GM12878 (cell line): ENCODE measurements around the gene GPM6B. TPM values are rescaled to one million over a fixed set of nuclear protein-coding genes. Genes with fewer than 3 reads are reported as not detected.

Experiments
- ATAC-seq: fragments of 200-7000 bp; cut with Tn5 transposase; 3 replicates; pipeline ENCODE4 v1.9.1; 2020; ENCODE audit warnings: mild to moderate bottlenecking, moderate library complexity
- BruUV-seq: library from RNA; stranded (reverse); fragments of 400-500 nt; replicated peaks from 2 replicates; lab custom pipeline; 2021; lab: Mats Ljungman, UMichigan
- CTCF ChIA-PET: fragments of 300-600 bp; sonication (Branson Sonifier 250); formaldehyde crosslinking; extraction: SDS; loops from one replicate; lab custom pipeline; 2021; ENCODE audit warnings: inconsistent platforms; lab: Yijun Ruan, JAX
- POLR2A ChIA-PET: fragments of 350-600 bp; formaldehyde crosslinking; extraction: SDS; loops from one replicate; lab custom pipeline; 2021; ENCODE audit warnings: inconsistent platforms; lab: Charles Lee
- RAD21 ChIA-PET: fragments of 300-600 bp; sonication (Branson Sonifier 250); formaldehyde crosslinking; loops from one replicate; lab custom pipeline; 2023; ENCODE audit warnings: antibody characterized with exemption; ENCODE audit not compliant: unreplicated experiment; lab: Charles Lee
- SMC1A ChIA-PET: fragments of 300-600 bp; sonication (Branson Sonifier 250); formaldehyde crosslinking; loops from one replicate; lab custom pipeline; 2023; ENCODE audit not compliant: unreplicated experiment, uncharacterized antibody; lab: Charles Lee
- DNase-seq: peaks from one replicate; pipeline ENCODE4 v3.0.0-alpha.2; 2011; ENCODE audit warnings: low read depth, low spot score
- FAIRE-seq: peaks from 3 replicates; lab custom pipeline; 2011; peaks lifted over from hg19 to GRCh38; lab: Jason Lieb, UNC
- H2AFZ ChIP-seq: 2 replicates; pipeline ENCODE4 v1.6.0; 2011; ENCODE audit warnings: low read depth, low read length, control low read depth; ENCODE audit not compliant: control insufficient read depth
- H3K27ac ChIP-seq: 2 replicates; pipeline ENCODE4 v1.5.1; 2011; ENCODE audit warnings: control low read depth; ENCODE audit not compliant: control insufficient read depth, insufficient read depth
- H3K27me3 ChIP-seq, 2 experiments: replicated peaks in 1 of 2; 2 replicates each; pipeline versions ENCODE4 v1.6.0 to v1.6.1; 2011; ENCODE audit warnings: low read length in 1 of 2; ENCODE audit not compliant: control insufficient read depth in 2 of 2, insufficient read depth in 2 of 2
- H3K36me3 ChIP-seq, 2 experiments: 2 replicates each; pipeline ENCODE4 v1.5.1; 2011; ENCODE audit warnings: low read length in 1 of 2; ENCODE audit not compliant: control insufficient read depth in 2 of 2, insufficient read depth in 2 of 2
- H3K4me1 ChIP-seq: 2 replicates; pipeline ENCODE4 v1.6.1; 2011; ENCODE audit warnings: mild to moderate bottlenecking, low read length, moderate library complexity, mixed read lengths; ENCODE audit not compliant: control insufficient read depth, insufficient read depth
- H3K4me2 ChIP-seq: 2 replicates; pipeline ENCODE4 v1.6.0; 2011; ENCODE audit warnings: control low read depth; ENCODE audit not compliant: control insufficient read depth, insufficient read depth
- H3K4me3 ChIP-seq: fragments of 200-600 bp; sonication (generic); 2 replicates; pipeline ENCODE4 v1.5.1; 2016
- H3K79me2 ChIP-seq: 2 replicates; pipeline ENCODE4 v1.6.0; 2011; ENCODE audit warnings: low read length; ENCODE audit not compliant: control insufficient read depth, insufficient read depth
- H3K9ac ChIP-seq: 2 replicates; pipeline ENCODE4 v1.8.0; 2011; ENCODE audit warnings: low read length, control low read depth, mixed read lengths; ENCODE audit not compliant: control insufficient read depth, insufficient read depth
- H3K9me3 ChIP-seq: replicated peaks from 3 replicates; pipeline ENCODE4 v1.5.1; 2011; ENCODE audit warnings: mild to moderate bottlenecking, low read length; ENCODE audit not compliant: control insufficient read depth, insufficient read depth
- H4K20me1 ChIP-seq: 2 replicates; pipeline ENCODE4 v1.6.0; 2011; ENCODE audit not compliant: control insufficient read depth, insufficient read depth
- DPF2 ChIP-seq: fragments of 450-650 bp; IDR thresholded peaks from 2 replicates; pipeline ENCODE4 v1.6.1; 2017; ENCODE audit warnings: mild to moderate bottlenecking
- HCFC1 ChIP-seq: fragments of 150-350 bp; IDR thresholded peaks from 2 replicates; pipeline ENCODE4 v1.6.1; 2014; ENCODE audit warnings: low read length
- HDAC2 ChIP-seq: fragments of 200-600 bp; sonication (generic); IDR thresholded peaks from 2 replicates; pipeline ENCODE4 v1.6.1; 2017
- IRF4 ChIP-seq: IDR thresholded peaks from 2 replicates; pipeline ENCODE4 v1.6.1; 2011; ENCODE audit warnings: low read depth, low read length
- JUNB ChIP-seq: IDR thresholded peaks from 2 replicates; pipeline ENCODE4 v1.6.1; 2016; ENCODE audit warnings: antibody characterized with exemption, mild to moderate bottlenecking
- MEF2B ChIP-seq: fragments of 450-650 bp; IDR thresholded peaks from 2 replicates; pipeline ENCODE4 v1.6.1; 2018; ENCODE audit warnings: mild to moderate bottlenecking, moderate library complexity; ENCODE audit not compliant: partially characterized antibody, poor library complexity, severe bottlenecking
- MTA2 ChIP-seq: fragments of 450-650 bp; IDR thresholded peaks from 2 replicates; pipeline ENCODE4 v1.6.1; 2016; ENCODE audit warnings: low read depth, mild to moderate bottlenecking, moderate library complexity
- NRF1 ChIP-seq: conservative IDR thresholded peaks from 2 replicates; pipeline ENCODE4 v1.6.1; 2011; ENCODE audit warnings: mild to moderate bottlenecking, low read depth, low read length, improper control_type of control experiment
- RAD51 ChIP-seq: fragments of 450-650 bp; IDR thresholded peaks from 2 replicates; pipeline ENCODE4 v1.6.1; 2016; ENCODE audit warnings: moderate library complexity, mild to moderate bottlenecking, inconsistent platforms
- RUNX3 ChIP-seq: IDR thresholded peaks from 2 replicates; pipeline ENCODE4 v1.6.1; 2012; ENCODE audit warnings: low read length, inconsistent platforms
- SMC3 ChIP-seq: IDR thresholded peaks from 2 replicates; pipeline ENCODE4 v1.6.1; 2011; ENCODE audit warnings: low read length, improper control_type of control experiment, borderline replicate concordance
- TBL1XR1 ChIP-seq: IDR thresholded peaks from 2 replicates; pipeline ENCODE4 v1.6.1; 2012; ENCODE audit warnings: low read depth, low read length, improper control_type of control experiment
- WGBS: methylation state at CpG from one replicate; pipeline ENCODE4 v1.1.6; 2016; ENCODE audit warnings: low lambda C conversion rate; ENCODE audit not compliant: insufficient replicate concordance, insufficient coverage; ENCODE audit errors: missing lambda C conversion rate; 5-methylcytosine and 5-hydroxymethylcytosine counted together
- in situ Hi-C: fragments of 300-500 bp; cut with MboI; formaldehyde crosslinking; loops from 9 replicates; pipeline ENCODE4 v1.14.3; 2018; ENCODE audit warnings: mixed read lengths
- intact Hi-C: fragments of 100-400 bp; cut with micrococcal nuclease; formaldehyde crosslinking; loops from one replicate; pipeline ENCODE4 v1.14.2; 2022; ENCODE audit not compliant: unreplicated experiment
- polyA plus RNA-seq, 11 experiments: library from polyadenylated mRNA; depleted of rRNA in 4 of 11; unstranded in 6 of 11; stranded (reverse) in 5 of 11; fragments of >200 nt; fragmentation: Nextera tagmentation in 4 of 11; fragmentation: Illumina TruSeq in 1 of 11; extraction: Ambion mirVana in 4 of 11; extraction: Trizol in 1 of 11; gene quantifications; 1 replicate in 1 of 11; 2 replicates in 10 of 11; pipeline versions ENCODE4 v1.2.1 to v1.2.3, GENCODE V29; 2011 to 2016; ENCODE audit warnings: inconsistent platforms in 2 of 11, missing spikeins in 2 of 11, low read depth in 1 of 11
- total RNA-seq, 4 experiments: library from RNA; depleted of rRNA in 3 of 4; stranded (reverse); fragments of >200 nt in 3 of 4; fragmentation: Illumina TruSeq in 1 of 4; extraction: Trizol in 1 of 4; gene quantifications; 2 replicates each; pipeline versions ENCODE4 v1.2.1 to v1.2.3, GENCODE V29; 2013 to 2021
- TF ChIP-seq, protein P1 (sequence below): fragments of 450-650 bp; IDR thresholded peaks from 2 replicates; pipeline ENCODE4 v1.6.1; 2017; ENCODE audit warnings: mild to moderate bottlenecking
- TF ChIP-seq, protein P2 (sequence below): IDR thresholded peaks from 2 replicates; pipeline ENCODE4 v1.6.1; 2011; ENCODE audit warnings: borderline replicate concordance, low read depth, mild to moderate bottlenecking, moderate library complexity, mixed read lengths, low read length; ENCODE audit not compliant: insufficient read depth; ENCODE audit errors: extremely low read length
- TF ChIP-seq, protein P3 (sequence below): IDR thresholded peaks from 2 replicates; pipeline ENCODE4 v1.6.1; 2012; ENCODE audit warnings: mild to moderate bottlenecking, low read depth, low read length
- TF ChIP-seq, protein P4 (sequence below): IDR thresholded peaks from 2 replicates; pipeline ENCODE4 v1.6.1; 2011; ENCODE audit warnings: low read depth, mild to moderate bottlenecking, low read length, moderate library complexity, borderline replicate concordance; ENCODE audit errors: extremely low read depth

The GPM6B gene
- total and polyA plus RNA-seq, 10 of the 15 experiments (the other 5 are each of a cell fraction or from before 2014, with no cell fraction given): 0.01 to 2.6 (median 0.37) TPM; not detected in 2

GRCh38 chrX:13790206-13791131 lies 26.4 kb downstream of the GPM6B start:
- no peak for FAIRE-seq
- no peaks in the 10 kb centered on the region; the same call in 1 of the 2 replicates for H3K4me1 ChIP-seq
- H4K20me1 ChIP-seq: no peaks in the 10 kb centered on the region
- no peak for DNase-seq
- ChIA-PET POLR2A (interaction anchor here (0.8 kb wide), 1 partner anchor 16 kb away, joined by 7 read pairs; no protein-coding TSS in a partner anchor), CTCF (interaction anchor here (0.8 to 1.2 kb wide), 3 partner anchors 9 to 74 kb away, joined by 4 to 5 read pairs (median 4); no protein-coding TSS in a partner anchor), RAD21 (interaction anchor here (0.7 to 1.2 kb wide), 3 partner anchors 10 to 1861 kb away, joined by 3 read pairs; no protein-coding TSS in a partner anchor), SMC1A (interaction anchor here (1.4 kb wide), 1 partner anchor 24 kb away, joined by 4 read pairs; no protein-coding TSS in a partner anchor)
- no peak overlapping the region for H3K4me3 ChIP-seq
- no peaks in the 10 kb centered on the region for H3K9me3 ChIP-seq
- H3K4me2 ChIP-seq: no peak overlapping the region
- intact Hi-C loops (no loop called here), in situ Hi-C loops (no loop called here)
- no peaks in the 10 kb centered on the region for H3K79me2 ChIP-seq
- H3K9ac ChIP-seq: no peak overlapping the region
- H2AFZ ChIP-seq: no peak overlapping the region
- ATAC-seq: no peak
- peaks cover 0 to 3% of the 10 kb centered on the region in 2 experiments; a peak in 1 of 4 replicates for H3K27me3 ChIP-seq
- BruUV-seq: no TSS peak
- no peaks in the 10 kb centered on the region for H3K36me3 ChIP-seq
- no peak overlapping the region for H3K27ac ChIP-seq
- WGBS: 24% methylated on average over 6 of the region's 6 CpGs
- TF ChIP-seq MTA2 (no peak), DPF2 (no peak), NRF1 (no peak), RAD51 (no peak), RUNX3 (no peak), SMC3 (no peak), TBL1XR1 (no peak), JUNB (no peak), IRF4 (no peak), MEF2B (no peak), HCFC1 (no peak), HDAC2 (no peak)
- TF ChIP-seq, protein P1, sequence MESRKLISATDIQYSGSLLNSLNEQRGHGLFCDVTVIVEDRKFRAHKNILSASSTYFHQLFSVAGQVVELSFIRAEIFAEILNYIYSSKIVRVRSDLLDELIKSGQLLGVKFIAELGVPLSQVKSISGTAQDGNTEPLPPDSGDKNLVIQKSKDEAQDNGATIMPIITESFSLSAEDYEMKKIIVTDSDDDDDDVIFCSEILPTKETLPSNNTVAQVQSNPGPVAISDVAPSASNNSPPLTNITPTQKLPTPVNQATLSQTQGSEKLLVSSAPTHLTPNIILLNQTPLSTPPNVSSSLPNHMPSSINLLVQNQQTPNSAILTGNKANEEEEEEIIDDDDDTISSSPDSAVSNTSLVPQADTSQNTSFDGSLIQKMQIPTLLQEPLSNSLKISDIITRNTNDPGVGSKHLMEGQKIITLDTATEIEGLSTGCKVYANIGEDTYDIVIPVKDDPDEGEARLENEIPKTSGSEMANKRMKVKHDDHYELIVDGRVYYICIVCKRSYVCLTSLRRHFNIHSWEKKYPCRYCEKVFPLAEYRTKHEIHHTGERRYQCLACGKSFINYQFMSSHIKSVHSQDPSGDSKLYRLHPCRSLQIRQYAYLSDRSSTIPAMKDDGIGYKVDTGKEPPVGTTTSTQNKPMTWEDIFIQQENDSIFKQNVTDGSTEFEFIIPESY: no peak
- TF ChIP-seq, protein P2, sequence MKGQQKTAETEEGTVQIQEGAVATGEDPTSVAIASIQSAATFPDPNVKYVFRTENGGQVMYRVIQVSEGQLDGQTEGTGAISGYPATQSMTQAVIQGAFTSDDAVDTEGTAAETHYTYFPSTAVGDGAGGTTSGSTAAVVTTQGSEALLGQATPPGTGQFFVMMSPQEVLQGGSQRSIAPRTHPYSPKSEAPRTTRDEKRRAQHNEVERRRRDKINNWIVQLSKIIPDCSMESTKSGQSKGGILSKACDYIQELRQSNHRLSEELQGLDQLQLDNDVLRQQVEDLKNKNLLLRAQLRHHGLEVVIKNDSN: no peak
- TF ChIP-seq, protein P3, sequence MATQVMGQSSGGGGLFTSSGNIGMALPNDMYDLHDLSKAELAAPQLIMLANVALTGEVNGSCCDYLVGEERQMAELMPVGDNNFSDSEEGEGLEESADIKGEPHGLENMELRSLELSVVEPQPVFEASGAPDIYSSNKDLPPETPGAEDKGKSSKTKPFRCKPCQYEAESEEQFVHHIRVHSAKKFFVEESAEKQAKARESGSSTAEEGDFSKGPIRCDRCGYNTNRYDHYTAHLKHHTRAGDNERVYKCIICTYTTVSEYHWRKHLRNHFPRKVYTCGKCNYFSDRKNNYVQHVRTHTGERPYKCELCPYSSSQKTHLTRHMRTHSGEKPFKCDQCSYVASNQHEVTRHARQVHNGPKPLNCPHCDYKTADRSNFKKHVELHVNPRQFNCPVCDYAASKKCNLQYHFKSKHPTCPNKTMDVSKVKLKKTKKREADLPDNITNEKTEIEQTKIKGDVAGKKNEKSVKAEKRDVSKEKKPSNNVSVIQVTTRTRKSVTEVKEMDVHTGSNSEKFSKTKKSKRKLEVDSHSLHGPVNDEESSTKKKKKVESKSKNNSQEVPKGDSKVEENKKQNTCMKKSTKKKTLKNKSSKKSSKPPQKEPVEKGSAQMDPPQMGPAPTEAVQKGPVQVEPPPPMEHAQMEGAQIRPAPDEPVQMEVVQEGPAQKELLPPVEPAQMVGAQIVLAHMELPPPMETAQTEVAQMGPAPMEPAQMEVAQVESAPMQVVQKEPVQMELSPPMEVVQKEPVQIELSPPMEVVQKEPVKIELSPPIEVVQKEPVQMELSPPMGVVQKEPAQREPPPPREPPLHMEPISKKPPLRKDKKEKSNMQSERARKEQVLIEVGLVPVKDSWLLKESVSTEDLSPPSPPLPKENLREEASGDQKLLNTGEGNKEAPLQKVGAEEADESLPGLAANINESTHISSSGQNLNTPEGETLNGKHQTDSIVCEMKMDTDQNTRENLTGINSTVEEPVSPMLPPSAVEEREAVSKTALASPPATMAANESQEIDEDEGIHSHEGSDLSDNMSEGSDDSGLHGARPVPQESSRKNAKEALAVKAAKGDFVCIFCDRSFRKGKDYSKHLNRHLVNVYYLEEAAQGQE: no peak
- TF ChIP-seq, protein P4, sequence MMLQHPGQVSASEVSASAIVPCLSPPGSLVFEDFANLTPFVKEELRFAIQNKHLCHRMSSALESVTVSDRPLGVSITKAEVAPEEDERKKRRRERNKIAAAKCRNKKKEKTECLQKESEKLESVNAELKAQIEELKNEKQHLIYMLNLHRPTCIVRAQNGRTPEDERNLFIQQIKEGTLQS: no peak
